ENCODE results near the gene COL1A1.

- TF ChIP-seq CTCF (IDR thresholded peaks at IDR 0.05; ENCODE audit: insufficient read depth, low read length) = no peak
- TF ChIP-seq POLR2AphosphoS5 (IDR thresholded peaks at IDR 0.05; ENCODE audit: low read depth) = no peak
- TF ChIP-seq REST (IDR thresholded peaks at IDR 0.05; ENCODE audit: insufficient replicate concordance, low read depth) = no peak
Measured at GRCh38 chr17:50176559-50177357, 24.7 kb downstream of the COL1A1 start.

All from HL-60 (cell line).